Activated T-cell treated with anti-CD3 and anti-CD28 coated beads for 48 hours (primary cell): Measurements from ENCODE around the gene FOXS1.

ENCODE experiments used
- DNase-seq: peaks from one replicate; pipeline ENCODE4 v3.0.0-alpha.2; 2020; ENCODE audit warnings: low read depth

Gene FOXS1

DNA sequence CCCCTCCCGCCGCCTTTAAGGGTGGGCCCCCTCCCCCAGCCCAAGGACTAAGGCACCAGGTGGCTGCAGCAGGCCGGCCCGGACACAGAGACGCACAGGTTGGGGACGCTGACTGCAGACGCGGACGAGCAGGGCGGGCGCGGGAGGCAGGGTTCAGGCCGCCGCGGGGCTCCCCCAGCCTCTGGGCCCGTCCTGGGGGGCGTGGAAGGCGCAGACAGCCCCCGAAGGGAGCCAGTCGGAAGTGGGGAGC lies 15.7 kb upstream of the FOXS1 start:
- DNase-seq: no peak

DNA sequence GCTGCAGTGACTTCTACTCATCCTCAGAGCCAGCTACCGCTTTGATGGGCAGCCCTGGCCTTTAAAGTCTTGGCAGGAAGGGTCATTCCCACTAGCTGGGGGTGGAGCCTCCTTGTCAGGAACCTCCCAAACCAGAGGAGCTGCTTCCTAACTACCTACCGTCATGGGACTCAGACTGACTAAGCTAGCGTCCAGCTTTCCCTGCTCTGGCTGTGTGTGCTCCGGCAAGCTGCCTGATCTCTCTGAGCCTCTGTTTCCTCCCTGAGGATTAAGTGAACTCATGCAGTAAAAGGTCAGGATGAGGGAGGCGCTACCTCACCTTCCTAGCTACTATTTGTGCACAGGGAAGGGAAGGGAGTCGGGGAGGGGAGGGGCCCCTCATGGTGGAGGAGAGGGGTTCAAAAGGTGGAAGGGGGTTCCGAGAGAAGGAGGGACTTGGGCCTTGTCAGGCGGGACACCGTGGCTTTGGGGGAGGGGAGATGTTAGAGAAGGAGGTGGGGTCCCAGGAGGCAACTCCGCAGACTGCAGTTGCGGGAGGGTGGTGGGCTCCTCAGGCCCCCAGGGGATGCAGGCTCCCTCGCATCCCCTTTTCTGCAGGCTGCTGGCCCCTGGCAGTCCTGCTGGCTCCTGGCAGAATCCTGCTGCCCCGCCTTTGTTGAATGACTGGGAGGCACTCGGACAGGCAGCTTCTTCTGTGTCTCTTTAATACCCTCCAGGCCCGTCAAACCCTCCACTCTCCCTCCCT lies 15.2 kb upstream of the FOXS1 start:
- no peak for DNase-seq

- DNase-seq: no peak
Observed at GRCh38 chr20:31859998-31860380, 14.6 kb upstream of the FOXS1 start.

- DNase-seq: no peak
Observed at GRCh38 chr20:31859266-31859997, 14.0 kb upstream of the FOXS1 start.

- DNase-seq: no peak
Observed at GRCh38 chr20:31858760-31859083, 13.3 kb upstream of the FOXS1 start.

DNA sequence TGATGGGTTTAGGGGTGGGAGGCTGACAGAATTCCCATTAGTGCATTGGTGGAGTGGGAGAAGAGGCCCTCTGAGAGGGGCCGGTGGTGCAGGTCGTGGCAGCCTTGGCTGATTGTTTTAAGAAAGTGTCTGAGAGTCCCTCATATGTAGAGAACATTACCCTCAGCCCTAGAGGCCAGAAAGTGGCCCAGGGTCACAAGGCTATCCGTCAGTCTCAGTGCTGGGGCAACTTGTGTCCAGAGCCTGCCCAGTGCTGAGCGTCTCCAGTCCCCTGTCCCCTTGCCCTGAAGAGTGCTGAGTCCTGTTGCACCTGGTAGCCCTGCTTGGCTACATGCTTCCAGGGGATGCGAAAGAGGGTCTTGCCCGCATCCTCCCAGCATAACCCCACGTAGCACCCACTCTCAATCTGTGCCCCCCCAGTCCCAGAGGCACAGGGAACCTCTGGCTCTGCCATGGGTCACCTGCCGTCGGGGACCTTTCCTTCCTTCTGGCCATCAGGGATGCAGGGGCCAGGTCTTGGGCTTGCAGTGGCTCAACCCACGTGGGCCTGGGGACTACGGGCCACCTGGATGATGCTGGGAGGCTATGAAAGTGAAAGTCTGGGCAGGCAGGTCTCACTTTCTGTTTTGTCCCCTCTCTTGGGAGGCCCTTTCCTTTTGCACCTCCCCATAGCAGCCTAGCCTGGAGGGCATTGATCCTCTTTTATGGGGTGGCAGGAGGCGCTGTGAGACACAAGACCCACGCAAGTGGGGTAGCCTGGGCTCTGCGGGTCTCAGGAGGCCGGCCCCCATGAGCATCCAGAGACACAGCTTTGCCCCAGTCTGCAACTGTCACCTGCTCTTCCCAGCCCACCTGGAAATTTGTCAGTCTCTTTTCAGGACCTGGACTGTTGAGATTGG lies 12.7 kb upstream of the FOXS1 start:
- DNase-seq: no peak

DNA sequence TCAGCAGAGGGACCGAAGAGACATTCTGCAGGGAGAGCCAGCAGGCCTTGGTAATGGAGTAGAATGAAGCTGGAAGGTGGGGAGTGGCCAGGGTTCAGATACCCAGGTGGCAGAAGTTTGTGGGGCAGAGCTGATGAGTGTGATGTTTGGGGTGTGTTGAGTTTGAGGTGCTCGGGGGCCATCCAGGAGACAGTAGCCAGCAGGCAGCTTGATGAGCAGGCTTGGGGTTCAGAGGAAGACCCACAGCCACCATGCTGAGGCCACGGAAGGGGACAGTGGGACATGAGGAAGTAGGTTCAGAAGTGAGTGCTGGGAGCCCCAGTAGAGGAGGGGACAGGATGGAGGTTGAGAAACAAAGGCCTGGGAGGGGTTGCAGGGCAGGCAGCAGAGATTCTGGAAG lies 11.1 kb upstream of the FOXS1 start:
- DNase-seq: no peak

GRCh38 chr20:31853481-31853880 lies 8.1 kb upstream of the FOXS1 start:
- no peak for DNase-seq

DNA sequence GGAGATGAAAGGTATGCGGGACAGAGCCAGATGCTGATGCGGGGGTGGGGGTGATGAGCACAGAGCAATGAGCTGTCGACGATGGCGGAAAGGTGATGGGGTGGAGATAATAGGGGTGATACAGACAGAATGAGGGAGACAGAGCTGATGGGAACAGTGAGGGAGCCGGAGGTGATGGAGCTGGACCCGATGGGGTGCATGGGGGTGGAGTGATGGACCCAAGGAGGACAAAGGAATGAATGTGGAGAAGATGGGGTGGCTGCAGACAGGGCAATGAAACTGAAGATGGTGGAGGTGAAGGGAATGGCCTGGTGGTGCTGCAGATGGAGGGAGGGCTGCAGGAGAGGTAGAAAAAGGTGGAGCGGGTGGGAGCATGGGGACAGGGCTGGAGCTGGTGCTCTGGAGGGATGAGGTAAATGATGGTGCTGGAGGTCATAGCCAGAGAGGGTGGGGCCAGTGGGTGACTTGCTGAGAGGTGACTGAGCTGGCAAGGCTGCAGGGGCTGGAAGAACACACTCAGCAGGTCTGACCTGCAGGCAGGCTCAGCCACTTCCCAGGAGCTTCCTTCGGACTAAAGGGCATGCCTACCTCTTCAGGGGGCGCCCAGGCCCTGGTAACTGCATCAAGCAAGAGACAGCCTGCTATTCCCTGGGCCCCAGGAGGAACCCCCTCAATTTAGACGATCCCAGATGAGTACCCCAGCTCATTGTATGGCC lies 6.0 kb upstream of the FOXS1 start:
- DNase-seq: no peak

DNA sequence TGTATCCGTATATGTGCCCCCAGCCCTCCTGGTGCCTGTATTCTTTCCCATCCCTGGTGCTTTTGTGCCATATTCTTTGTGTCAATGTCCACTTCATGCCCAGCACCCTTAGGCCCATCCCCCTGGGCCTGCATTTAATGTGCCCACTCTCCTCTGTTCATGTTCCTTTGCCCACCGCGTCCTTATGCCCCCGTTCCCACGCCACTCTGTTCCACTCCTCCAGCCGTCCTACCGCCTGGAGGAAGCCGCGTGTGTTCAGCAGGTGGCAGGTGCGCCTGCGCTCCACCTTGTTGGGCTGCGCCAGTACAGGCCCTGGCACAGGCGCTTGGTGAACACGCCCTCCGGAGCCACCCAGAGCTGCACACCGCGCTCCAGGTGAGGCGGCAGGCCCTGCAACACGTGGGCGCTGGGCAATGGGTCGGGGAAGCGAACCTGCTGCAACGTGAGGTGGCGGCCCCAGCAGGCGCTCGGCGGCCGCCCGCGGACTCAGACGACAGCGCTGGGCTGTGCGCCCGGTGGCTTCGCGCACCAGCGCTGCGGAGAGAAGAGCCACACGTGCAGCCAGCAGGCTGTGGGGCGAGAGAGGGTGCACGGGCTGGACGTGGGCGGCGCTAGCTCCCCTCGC lies 4.0 kb upstream of the FOXS1 start:
- no peak for DNase-seq

GRCh38 chr20:31848088-31848999 lies 2.9 kb upstream of the FOXS1 start:
- no peak for DNase-seq

GRCh38 chr20:31846793-31847138 lies 1.4 kb upstream of the FOXS1 start:
- DNase-seq: no peak

DNA sequence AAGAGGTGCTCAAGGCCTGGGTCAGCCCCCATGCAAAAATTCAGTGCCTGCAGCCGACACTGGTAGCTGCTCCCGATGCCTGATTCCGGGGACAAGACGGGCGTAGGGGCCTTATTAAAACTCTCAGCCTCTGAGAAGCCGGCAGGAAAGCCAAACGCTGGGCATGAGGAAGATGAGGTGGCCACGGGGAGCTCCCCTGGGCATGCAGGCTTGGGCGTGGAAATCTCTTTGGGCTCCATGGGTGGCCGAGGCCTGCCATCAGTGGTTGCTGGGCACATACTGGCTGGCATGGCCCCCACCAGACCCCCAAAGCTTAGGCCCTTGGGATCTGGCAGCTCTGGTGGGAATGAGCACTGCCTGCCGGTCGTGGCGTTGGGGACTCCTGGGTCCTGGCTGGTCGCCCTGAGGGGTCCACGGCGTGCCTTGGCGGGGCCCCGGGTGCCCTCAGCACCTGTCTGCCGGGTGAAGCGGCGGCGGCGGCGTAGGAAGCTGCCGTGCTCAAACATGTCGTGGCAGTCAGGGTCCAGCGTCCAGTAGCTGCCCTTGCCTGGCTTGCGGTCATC lies 586 bp downstream of the FOXS1 start:
- DNase-seq: no peak

DNA sequence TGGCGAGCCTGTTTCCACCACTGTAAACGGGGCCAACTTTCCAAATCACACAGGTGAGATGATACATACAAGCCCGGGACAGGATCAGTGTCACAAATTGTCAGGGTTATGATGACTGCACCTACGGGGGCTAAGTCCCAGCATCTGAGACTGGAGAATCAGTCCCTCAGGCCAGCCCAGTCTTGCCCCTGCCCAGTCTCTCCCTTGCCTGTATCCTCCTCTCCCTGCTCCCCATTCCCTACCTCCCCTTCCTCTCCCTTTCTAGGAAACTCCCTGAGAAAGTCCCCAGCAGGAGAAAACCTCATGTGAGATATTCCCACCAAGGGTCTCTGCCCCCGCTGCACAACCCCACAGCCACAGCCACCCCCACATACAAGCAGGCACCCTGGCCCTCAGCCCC lies 1.5 kb downstream of the FOXS1 start:
- DNase-seq: no peak

DNA sequence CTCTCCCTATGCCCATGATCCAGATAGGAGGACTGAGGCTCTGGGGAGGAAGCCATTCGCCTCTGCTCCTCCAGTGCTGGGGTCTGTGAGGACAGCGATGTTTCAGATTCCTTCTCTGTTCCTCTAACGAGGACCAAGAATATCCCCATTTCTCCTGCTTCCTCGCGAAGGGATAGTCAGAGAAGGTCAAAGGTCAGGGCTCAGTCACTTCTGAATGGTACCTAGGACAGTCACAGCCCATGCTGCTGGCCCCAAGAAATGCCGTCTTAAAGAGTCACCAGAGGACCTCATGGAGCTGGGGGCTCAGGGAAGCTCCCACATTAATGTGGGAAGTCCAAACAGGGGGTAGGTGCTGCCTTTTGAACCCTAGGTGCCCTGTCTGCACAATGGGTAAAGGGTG lies 2.1 kb downstream of the FOXS1 start:
- no peak for DNase-seq

DNA sequence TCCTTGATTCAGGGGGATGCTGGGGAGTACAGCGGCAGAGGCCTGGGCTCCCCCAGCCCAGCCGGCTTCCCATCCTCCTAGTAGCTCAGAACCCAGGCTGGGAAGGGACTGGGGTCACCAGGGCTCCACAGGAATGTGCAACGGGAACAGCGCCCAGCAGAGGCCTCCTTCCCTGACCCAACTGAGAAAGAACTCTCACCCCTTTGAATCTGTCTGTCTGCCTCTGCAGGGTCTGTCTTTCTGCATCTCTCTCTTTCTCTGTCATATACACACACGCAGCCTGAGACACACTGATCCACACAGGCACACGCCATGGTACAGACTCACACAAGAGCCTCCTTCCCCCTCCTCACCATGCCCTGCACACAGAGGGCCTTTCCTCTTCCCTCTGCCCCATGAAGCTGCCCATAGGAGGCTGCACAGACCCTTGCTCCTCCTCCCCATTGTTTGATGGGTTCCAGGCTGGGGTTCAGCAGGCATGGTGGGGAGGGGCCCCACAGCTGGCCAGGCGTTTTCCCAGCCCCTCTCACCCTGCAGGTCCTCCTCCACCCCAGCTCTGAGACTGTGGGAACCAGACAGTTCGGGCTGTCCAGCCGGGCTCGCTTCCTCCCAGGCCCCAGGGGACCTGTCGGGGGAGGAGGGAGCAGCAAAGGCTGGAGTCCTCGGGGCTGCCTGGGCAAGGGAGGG lies 2.8 kb downstream of the FOXS1 start:
- no peak for DNase-seq

GRCh38 chr20:31841928-31842327 lies 3.5 kb downstream of the FOXS1 start:
- DNase-seq: no peak

GRCh38 chr20:31840906-31841816 lies 4.2 kb downstream of the FOXS1 start:
- no peak for DNase-seq
